ENCODE measurements around the gene ING5. TPM values are rescaled to one million over a fixed set of nuclear protein-coding genes. Genes with fewer than 3 reads are reported as not detected.

The ING5 gene
- total RNA-seq, 4 donors from 2014 or later: 28.1 to 43.8 (median 30.3) TPM

DNA sequence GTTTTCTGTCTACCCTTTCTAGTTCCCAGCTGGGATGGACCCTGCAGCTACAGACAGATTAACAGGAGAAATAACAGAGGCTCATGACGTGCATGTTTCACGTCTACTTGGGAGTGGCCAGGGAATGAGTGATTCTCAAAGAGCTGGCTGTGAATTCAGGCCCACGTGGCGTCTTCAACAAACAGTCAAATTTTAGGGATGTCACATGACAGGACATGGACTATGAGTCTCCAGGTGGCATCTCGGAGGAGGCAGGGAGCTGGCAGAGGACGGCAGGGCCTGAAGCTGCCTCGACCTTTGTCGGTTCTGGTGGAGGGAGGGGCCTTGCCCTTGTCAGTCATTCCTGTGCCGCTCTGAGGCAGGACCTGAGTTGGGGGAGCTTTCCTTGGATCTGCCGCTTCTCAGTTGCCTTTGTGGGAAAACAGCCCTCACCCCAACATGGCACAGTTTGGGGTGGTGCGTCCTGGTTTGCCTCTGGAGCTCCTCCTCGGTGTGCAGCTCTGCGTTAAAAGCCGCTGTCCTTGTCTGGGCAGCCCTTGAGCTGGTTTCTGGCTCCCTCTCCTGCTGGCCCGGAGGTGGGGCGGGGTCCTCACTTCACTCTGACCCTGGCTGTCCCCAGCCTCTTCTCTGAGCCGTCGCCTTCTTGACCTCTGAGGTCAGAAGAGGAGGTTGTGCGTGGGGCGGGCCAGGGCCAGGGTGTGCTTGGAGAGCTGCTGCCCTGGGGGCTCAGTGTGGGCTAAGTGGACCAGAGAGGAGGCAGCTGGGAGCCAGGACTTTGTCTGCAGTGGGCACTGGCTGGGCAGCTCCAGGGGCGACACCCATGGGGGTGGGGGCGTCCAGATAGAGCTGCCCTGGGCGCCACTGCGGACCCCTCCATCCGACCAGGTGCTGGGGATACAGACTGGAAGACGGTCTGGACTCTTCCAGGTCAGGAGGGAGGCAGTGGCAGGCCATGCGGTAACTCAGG lies 62.7 kb downstream of the ING5 start:
- H3K9me3 ChIP-seq: no peaks in the 10 kb centered on the region
- 85% methylated on average over 16 of the region's 27 CpGs for WGBS
- H3K36me3 ChIP-seq: peaks cover 0 to 52% (median 11%) of the 10 kb centered on the region in 4 donors
- H3K27ac ChIP-seq (replicated peaks in 1 of 4): no peak overlapping the region
- DNase-seq (ENCODE audit: extremely low spot score): no peak
- intact Hi-C loops (cut with DNase I): no loop called here
- no peaks in the 10 kb centered on the region for H3K4me1 ChIP-seq
- TF ChIP-seq POLR2AphosphoS5 (IDR thresholded peaks at IDR 0.05): no peak
- TF ChIP-seq EP300 (IDR thresholded peaks at IDR 0.05): no peak
- no peak for TF ChIP-seq POLR2A (IDR thresholded peaks at IDR 0.05; ENCODE audit: low read depth)
- TF ChIP-seq, protein P1, sequence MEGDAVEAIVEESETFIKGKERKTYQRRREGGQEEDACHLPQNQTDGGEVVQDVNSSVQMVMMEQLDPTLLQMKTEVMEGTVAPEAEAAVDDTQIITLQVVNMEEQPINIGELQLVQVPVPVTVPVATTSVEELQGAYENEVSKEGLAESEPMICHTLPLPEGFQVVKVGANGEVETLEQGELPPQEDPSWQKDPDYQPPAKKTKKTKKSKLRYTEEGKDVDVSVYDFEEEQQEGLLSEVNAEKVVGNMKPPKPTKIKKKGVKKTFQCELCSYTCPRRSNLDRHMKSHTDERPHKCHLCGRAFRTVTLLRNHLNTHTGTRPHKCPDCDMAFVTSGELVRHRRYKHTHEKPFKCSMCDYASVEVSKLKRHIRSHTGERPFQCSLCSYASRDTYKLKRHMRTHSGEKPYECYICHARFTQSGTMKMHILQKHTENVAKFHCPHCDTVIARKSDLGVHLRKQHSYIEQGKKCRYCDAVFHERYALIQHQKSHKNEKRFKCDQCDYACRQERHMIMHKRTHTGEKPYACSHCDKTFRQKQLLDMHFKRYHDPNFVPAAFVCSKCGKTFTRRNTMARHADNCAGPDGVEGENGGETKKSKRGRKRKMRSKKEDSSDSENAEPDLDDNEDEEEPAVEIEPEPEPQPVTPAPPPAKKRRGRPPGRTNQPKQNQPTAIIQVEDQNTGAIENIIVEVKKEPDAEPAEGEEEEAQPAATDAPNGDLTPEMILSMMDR (IDR thresholded peaks at IDR 0.05): no peak
- no peaks in the 10 kb centered on the region for H3K27me3 ChIP-seq
- H3K4me3 ChIP-seq: no peak overlapping the region

DNA sequence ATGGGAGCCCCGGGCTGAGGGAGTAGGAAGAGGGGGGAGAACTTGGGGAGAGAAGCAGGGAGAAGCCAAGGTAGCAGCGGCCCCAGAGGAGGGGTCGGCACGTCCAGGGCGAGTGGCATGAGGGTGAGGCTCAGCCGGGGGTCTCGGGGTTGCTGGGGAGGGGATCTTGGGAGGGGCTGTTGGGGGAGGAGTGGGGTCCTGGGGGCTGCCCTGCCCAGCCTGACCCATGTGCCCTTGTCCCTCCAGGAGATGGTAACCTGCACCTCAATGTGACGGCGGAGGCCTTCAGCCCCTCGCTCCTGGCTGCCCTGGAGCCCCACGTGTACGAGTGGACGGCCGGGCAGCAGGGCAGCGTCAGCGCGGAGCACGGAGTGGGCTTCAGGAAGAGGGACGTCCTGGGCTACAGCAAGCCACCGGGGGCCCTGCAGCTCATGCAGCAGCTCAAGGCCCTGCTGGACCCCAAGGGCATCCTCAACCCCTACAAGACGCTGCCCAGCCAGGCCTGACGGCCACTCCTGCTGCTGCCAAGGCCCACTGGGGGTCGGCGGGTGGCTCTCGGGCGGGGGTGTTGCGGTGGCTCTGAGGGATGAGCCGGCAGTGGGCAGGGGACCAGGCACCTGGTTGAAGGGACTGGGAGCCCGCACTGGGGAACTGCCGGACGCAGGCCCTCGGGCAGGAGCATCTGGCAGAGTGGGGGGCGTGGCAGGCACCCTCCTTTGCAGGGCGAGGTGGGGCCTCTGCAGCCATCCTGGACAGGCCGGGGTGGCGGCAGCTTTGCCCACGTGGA lies 65.8 kb downstream of the ING5 start:
- H3K4me3 ChIP-seq: no peak overlapping the region
- WGBS: 93% methylated on average over 7 of the region's 37 CpGs
- H3K36me3 ChIP-seq: peaks cover 0 to 30% (median 3%) of the 10 kb centered on the region in 4 donors
- DNase-seq (ENCODE audit: extremely low spot score): no peak
- intact Hi-C loops (cut with DNase I): no loop called here
- no peak overlapping the region for H3K27ac ChIP-seq (replicated peaks in 1 of 4)
- H3K4me1 ChIP-seq: peaks cover 0 to 18% (median 7%) of the 10 kb centered on the region in 4 donors
- H3K27me3 ChIP-seq: peaks cover 0 to 20% (median 0%) of the 10 kb centered on the region in 4 donors
- TF ChIP-seq POLR2AphosphoS5 (IDR thresholded peaks at IDR 0.05): no peak
- TF ChIP-seq POLR2A (IDR thresholded peaks at IDR 0.05; ENCODE audit: low read depth): no peak
- TF ChIP-seq, protein P1 (IDR thresholded peaks at IDR 0.05): no peak
- TF ChIP-seq EP300 (IDR thresholded peaks at IDR 0.05): no peak
- no peaks in the 10 kb centered on the region for H3K9me3 ChIP-seq

DNA sequence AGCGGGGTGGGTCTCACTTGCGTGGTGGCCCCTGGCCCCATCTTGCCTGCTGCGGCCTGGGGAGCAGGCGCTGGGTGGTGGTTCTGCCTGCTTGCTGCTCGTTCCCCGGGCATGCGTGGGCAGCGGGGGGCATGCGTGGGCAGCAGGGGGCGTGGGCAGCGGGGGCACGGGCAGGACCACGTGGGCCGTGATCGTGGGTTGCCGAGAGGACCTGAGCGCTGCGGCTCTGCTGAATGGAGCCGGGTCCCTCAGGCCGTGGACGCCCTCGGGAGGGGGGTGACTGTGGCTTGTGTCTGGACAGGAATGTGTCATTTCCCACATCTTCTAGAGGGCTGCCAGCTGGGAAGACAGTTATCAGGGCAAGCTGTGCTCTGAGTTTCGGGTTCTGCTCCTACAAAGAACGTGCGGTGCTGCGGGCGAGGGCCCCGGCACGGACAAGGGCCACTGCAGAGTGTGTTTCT lies 66.4 kb downstream of the ING5 start:
- 86% methylated on average over 20 of the region's 29 CpGs for WGBS
- no peak for DNase-seq (ENCODE audit: extremely low spot score)
- intact Hi-C loops (cut with DNase I): no loop called here
- Histone ChIP-seq H3K4me3 (no peak overlapping the region), H3K27me3 (peaks cover 0 to 27% (median 0%) of the 10 kb centered on the region in 4 donors), H3K36me3 (peaks cover 0 to 24% (median 3%) of the 10 kb centered on the region in 4 donors), H3K4me1 (peaks cover 0 to 18% (median 7%) of the 10 kb centered on the region in 4 donors), H3K27ac (replicated peaks in 1 of 4) (no peak overlapping the region), H3K9me3 (no peaks in the 10 kb centered on the region)
- no peak for TF ChIP-seq POLR2AphosphoS5 (IDR thresholded peaks at IDR 0.05)
- no peak for TF ChIP-seq POLR2A (IDR thresholded peaks at IDR 0.05; ENCODE audit: low read depth)
- no peak for TF ChIP-seq EP300 (IDR thresholded peaks at IDR 0.05)
- TF ChIP-seq, protein P1 (IDR thresholded peaks at IDR 0.05): no peak

DNA sequence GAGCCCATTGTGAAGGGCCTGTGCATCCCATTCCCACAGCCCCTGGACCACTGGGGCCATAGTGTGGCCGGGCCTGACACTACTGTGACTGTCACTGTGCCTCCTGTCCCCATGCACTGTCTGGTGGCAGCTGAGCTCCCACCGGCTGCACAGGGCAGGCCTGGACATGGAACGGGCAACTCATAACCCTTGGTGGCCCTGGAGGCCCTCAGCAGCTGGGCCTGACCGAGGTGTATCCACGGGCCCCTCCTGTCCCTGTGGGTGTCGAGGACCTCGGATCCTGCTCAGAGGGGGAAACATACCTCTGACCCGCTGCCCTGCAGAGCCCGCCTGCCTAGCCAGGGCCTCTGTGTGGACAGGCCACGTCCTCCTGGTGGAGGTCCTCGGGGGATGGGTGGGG lies 67.0 kb downstream of the ING5 start:
- 94% methylated on average over 2 of the region's 11 CpGs for WGBS
- no peak for DNase-seq (ENCODE audit: extremely low spot score)
- Histone ChIP-seq H3K36me3 (peaks cover 0 to 18% (median 3%) of the 10 kb centered on the region in 4 donors), H3K27ac (replicated peaks in 1 of 4) (no peak overlapping the region), H3K4me3 (no peak overlapping the region), H3K4me1 (peaks cover 0 to 18% (median 7%) of the 10 kb centered on the region in 4 donors), H3K27me3 (peaks cover 0 to 32% (median 0%) of the 10 kb centered on the region in 4 donors), H3K9me3 (no peaks in the 10 kb centered on the region)
- TF ChIP-seq EP300 (IDR thresholded peaks at IDR 0.05): no peak
- TF ChIP-seq, protein P1 (IDR thresholded peaks at IDR 0.05): no peak
- no peak for TF ChIP-seq POLR2A (IDR thresholded peaks at IDR 0.05; ENCODE audit: low read depth)
- TF ChIP-seq POLR2AphosphoS5 (IDR thresholded peaks at IDR 0.05): no peak
- intact Hi-C loops (cut with DNase I): no loop called here
